ENCODE data around the gene PTPRN2.

Gene PTPRN2

DNA sequence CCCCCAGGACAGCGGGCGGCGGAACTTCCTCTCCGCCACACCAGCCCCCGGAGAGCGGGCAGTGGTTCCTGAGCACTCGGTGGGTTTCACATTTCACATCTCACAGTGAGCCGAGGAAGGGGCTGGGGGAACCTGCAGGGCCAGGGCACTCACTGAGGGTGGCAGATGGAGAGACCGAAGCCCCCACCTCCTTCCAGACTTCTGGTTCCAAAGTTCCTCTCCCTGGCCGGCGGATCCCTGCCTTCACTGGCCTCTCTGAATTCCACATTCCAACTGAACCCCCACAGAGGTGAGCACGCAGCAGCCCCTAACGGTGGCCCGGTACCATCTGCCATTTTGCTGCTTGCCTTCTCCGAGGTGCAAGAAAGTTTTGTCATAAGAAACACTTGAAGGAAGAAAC, 461.0 kb downstream of the PTPRN2 start:
- H3K4me3 ChIP-seq (ENCODE audit: low read depth, low read length), result no peak overlapping the region
- DNase-seq (ENCODE audit: low read depth), result no peak
- TF ChIP-seq, protein P1, sequence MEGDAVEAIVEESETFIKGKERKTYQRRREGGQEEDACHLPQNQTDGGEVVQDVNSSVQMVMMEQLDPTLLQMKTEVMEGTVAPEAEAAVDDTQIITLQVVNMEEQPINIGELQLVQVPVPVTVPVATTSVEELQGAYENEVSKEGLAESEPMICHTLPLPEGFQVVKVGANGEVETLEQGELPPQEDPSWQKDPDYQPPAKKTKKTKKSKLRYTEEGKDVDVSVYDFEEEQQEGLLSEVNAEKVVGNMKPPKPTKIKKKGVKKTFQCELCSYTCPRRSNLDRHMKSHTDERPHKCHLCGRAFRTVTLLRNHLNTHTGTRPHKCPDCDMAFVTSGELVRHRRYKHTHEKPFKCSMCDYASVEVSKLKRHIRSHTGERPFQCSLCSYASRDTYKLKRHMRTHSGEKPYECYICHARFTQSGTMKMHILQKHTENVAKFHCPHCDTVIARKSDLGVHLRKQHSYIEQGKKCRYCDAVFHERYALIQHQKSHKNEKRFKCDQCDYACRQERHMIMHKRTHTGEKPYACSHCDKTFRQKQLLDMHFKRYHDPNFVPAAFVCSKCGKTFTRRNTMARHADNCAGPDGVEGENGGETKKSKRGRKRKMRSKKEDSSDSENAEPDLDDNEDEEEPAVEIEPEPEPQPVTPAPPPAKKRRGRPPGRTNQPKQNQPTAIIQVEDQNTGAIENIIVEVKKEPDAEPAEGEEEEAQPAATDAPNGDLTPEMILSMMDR (IDR thresholded peaks at IDR 0.05; ENCODE audit: low read depth, low read length, missing control alignments), result no peak

DNA sequence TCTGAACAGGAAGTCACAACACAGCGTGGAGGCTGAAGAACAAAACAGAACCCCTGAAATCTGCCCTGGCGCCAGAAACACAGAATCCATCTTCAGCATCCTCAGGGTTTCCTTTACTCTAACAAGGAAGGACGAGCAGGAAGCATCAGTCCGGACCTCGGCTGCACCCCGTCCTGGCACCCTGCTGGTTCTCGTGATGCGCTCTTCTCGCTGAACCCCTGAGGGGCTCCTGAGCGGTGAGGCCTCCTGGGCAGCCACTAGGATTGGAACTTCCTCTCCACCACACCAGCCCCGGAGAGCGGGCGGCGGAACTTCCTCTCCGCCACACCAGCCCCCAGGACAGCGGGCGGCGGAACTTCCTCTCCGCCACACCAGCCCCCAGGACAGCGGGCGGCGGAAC, 461.9 kb downstream of the PTPRN2 start:
- H3K4me3 ChIP-seq (ENCODE audit: low read depth, low read length), result no peak overlapping the region
- TF ChIP-seq, protein P1 (IDR thresholded peaks at IDR 0.05; ENCODE audit: low read depth, low read length, missing control alignments), result no peak
- no peak for DNase-seq (ENCODE audit: low read depth)

DNA sequence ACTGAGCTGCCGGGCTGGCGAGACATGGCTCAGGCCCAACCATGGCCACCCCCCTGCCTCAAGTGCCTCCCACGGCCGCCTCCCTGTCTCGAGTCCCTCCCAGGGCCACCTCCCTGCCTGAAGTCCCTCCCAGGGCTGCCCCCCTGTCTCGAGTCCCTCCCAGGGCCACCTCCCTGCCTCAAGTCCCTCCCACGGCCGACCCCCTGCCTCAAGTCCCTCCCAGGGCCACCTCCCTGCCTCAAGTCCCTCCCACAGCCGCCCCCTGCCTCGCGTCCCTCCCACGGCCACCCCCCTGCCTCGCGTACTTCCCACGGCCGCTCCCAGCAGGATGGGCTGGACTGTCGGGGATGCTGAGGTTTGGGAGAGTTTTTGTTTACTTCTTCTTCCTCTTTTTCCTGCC, 462.5 kb downstream of the PTPRN2 start:
- H3K4me3 ChIP-seq (ENCODE audit: low read depth, low read length), result no peak overlapping the region
- TF ChIP-seq, protein P1 (IDR thresholded peaks at IDR 0.05; ENCODE audit: low read depth, low read length, missing control alignments), result no peak
- no peak for DNase-seq (ENCODE audit: low read depth)

DNA sequence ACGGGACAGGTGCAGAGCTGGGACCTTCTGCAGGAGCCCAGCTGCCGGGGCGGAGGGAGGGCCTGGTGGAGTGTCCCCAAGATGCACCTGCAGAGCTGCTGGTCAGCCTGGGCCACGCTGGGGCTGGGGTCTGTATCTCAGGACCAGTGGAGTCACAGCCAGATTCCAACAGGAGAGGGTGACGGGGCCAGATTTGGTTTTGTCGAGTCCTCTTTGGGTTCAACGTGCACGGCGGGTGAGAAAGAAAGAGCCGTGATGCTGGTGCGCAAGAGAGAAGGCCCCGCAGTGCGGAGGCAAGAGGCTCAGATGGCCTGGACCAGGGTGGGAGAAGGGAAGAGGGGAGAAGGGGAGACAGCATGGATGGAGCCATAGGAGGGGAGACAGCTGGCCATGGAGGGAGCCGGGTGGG, 462.9 kb downstream of the PTPRN2 start:
- TF ChIP-seq, protein P1 (IDR thresholded peaks at IDR 0.05; ENCODE audit: low read depth, low read length, missing control alignments), result no peak
- H3K4me3 ChIP-seq (ENCODE audit: low read depth, low read length), result no peak overlapping the region
- DNase-seq (ENCODE audit: low read depth), result no peak

DNA sequence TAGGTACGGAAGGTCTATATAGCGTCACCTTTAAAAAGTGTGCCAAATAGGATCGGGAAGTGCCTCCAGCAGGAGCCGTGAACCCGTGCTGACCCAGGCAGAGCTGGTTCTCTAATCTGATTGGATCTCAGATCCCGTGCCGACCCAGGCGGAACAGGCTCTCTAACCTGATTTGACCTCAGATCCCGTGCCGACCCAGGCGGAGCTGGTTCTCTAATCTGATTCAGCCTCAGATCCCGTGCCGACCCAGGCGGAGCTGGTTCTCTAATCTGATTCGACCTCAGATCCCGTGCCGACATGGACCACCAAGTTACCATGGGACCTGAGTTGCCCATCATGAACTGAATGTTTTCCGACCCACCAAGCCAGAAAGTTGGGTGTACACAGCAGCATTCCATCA, 463.9 kb downstream of the PTPRN2 start:
- no peak overlapping the region for H3K4me3 ChIP-seq (ENCODE audit: low read depth, low read length)
- DNase-seq (ENCODE audit: low read depth), result no peak
- TF ChIP-seq, protein P1 (IDR thresholded peaks at IDR 0.05; ENCODE audit: low read depth, low read length, missing control alignments), result no peak

DNA sequence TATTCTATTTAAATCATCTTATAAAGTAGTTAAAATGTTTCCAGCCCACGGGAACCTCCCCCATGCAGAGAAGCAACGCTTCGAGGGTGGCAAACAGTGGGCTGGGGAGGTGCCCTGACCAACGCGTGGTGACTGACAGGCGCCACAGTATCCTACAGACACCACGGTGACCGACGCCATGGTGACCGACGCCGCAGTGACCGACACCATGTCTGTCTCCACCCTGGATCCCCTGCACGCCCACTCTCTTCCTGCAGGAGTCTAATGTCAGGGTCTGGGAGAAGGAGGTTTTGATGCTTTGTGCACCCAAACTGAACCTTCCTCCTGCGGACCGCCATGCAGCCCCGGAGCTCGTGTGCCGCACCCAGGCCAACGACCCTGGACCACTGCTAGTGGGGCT, 464.4 kb downstream of the PTPRN2 start:
- TF ChIP-seq, protein P1 (IDR thresholded peaks at IDR 0.05; ENCODE audit: low read depth, low read length, missing control alignments), result no peak
- no peak for DNase-seq (ENCODE audit: low read depth)
- no peak overlapping the region for H3K4me3 ChIP-seq (ENCODE audit: low read depth, low read length)

DNA sequence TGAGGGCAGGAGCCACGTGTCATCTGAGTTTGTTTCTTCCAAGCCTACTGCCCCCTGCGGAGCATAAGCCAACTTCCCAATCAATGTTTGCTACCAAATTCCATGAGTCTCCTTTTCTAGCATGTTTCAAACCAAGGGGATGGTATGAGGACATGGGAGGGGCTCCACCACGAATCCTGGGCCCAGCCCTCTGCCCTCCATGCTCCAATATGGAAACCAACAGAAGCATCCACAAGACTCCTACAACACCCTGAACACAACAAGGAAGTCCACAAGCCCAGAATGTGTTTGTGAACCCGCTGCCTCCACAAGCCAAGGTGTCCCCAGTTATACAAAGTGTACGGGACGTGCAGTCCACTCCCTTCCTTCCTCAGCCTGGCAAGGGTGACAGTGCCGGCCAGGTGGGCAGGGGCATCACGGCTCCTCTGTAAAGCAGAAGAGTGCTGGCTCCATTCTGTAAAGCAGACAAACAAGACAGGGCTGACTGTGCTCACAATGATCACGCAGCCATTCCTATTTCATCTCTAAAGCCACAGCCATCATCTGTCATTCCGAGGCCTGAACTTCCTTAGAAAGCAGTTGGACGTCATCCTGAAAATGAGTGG, 466.1 kb downstream of the PTPRN2 start:
- no peak overlapping the region for H3K4me3 ChIP-seq (ENCODE audit: low read depth, low read length)
- DNase-seq (ENCODE audit: low read depth), result no peak
- TF ChIP-seq, protein P1 (IDR thresholded peaks at IDR 0.05; ENCODE audit: low read depth, low read length, missing control alignments), result no peak
